Activated CD4-positive, alpha-beta memory T cell treated with anti-CD3 and anti-CD28 coated beads for 36 hours (primary cell): Measurements from ENCODE around the gene RUSC2. TPM values are rescaled to one million over a fixed set of nuclear protein-coding genes. Genes with fewer than 3 reads are reported as not detected.
"Not testable (repeated sequence)": the region's sequence is repeated elsewhere in the genome, so short reads cannot be mapped to it uniquely, and the experiment has no call there.

ENCODE experiments used
- CTCF ChIA-PET: fragments of 350-600 bp; sonication (Branson Sonifier 250); formaldehyde crosslinking; loops from one replicate; lab custom pipeline; 2021; ENCODE audit warnings: antibody characterized with exemption, inconsistent platforms; lab: Charles Lee
- POLR2A ChIA-PET: fragments of 350-600 bp; sonication (Branson Sonifier 250); formaldehyde crosslinking; loops from one replicate; lab custom pipeline; 2021; ENCODE audit warnings: antibody characterized with exemption; lab: Charles Lee
- DNase-seq: peaks from one replicate; pipeline ENCODE4 v3.0.0-alpha.2; 2020
- H3K27ac Mint-ChIP-seq: one replicate; pipeline ENCODE4 v1.8.0; 2021; ENCODE audit warnings: mixed read lengths
- H3K27me3 Mint-ChIP-seq: one replicate; pipeline ENCODE4 v1.8.0; 2021; ENCODE audit warnings: mixed read lengths
- H3K36me3 Mint-ChIP-seq: one replicate; pipeline ENCODE4 v1.8.0; 2021; ENCODE audit warnings: mixed read lengths
- H3K4me1 Mint-ChIP-seq: one replicate; pipeline ENCODE4 v1.8.0; 2021; ENCODE audit warnings: low read depth, mixed read lengths
- H3K4me3 Mint-ChIP-seq: one replicate; pipeline ENCODE4 v1.8.0; 2021; ENCODE audit warnings: mild to moderate bottlenecking, mixed read lengths
- H3K9me3 Mint-ChIP-seq: one replicate; pipeline ENCODE4 v1.8.0; 2021; ENCODE audit warnings: mixed read lengths
- intact Hi-C: fragments of 100-400 bp; cut with micrococcal nuclease; formaldehyde crosslinking; loops from one replicate; pipeline ENCODE4 v1.15.1; 2023
- total RNA-seq, 2 experiments: library from RNA; stranded (reverse); gene quantifications; one replicate each; pipeline ENCODE4 v1.2.3, GENCODE V29; 2021

Gene RUSC2
- 1 to 10 TPM; 2.7 to 3.0 TPM for total RNA-seq

GRCh38 chr9:35489313-35490154 lies at the start of gene RUSC2:
Gene RUSC2, plus strand, starts transcription at chr9:35490111. Its CDS starts 56,411 bp downstream, at chr9:35546522.
- peak within 1 kb of the TSS; percentile 63 for H3K4me3 Mint-ChIP-seq
- intact Hi-C loops, result no loop called here
- peaks cover 14% of the 10 kb centered on the region for H3K27me3 Mint-ChIP-seq
- H3K36me3 Mint-ChIP-seq, result peaks cover 1% of the 10 kb centered on the region
- CTCF ChIA-PET, result interaction anchor here (0.6 to 1.2 kb wide), 4 partner anchors 64 to 323 kb away, joined by 3 to 5 read pairs (median 4); no protein-coding TSS in a partner anchor
- peak; percentile 72 for DNase-seq
- H3K27ac Mint-ChIP-seq, result no peak within 1 kb of the TSS
- peaks cover 2% of the 10 kb centered on the region for H3K9me3 Mint-ChIP-seq
- peaks cover 23% of the 10 kb centered on the region for H3K4me1 Mint-ChIP-seq
- POLR2A ChIA-PET, result no interaction called here

- Mint-ChIP-seq H3K4me1 (no peaks in the 10 kb centered on the region), H3K4me3 (no peak overlapping the region), H3K27ac (no peak overlapping the region), H3K27me3 (peaks cover 13% of the 10 kb centered on the region), H3K9me3 (no peaks in the 10 kb centered on the region), H3K36me3 (no peaks in the 10 kb centered on the region)
- ChIA-PET CTCF (interaction anchor here (0.7 kb wide), 1 partner anchor 480 kb away, joined by 4 read pairs; no protein-coding TSS in a partner anchor), POLR2A (no interaction called here)
- DNase-seq, result no peak
- intact Hi-C loops, result no loop called here
Observed at GRCh38 chr9:35446012-35446411, 43.9 kb upstream of the RUSC2 start.

GRCh38 chr9:35448496-35448895 lies 41.4 kb upstream of the RUSC2 start:
- Mint-ChIP-seq H3K27me3 (peaks cover 24% of the 10 kb centered on the region), H3K4me3 (no peak overlapping the region), H3K4me1 (no peaks in the 10 kb centered on the region), H3K9me3 (no peaks in the 10 kb centered on the region), H3K36me3 (no peaks in the 10 kb centered on the region), H3K27ac (no peak overlapping the region)
- no peak for DNase-seq
- intact Hi-C loops, result no loop called here
- ChIA-PET CTCF (no interaction called here), POLR2A (no interaction called here)

GRCh38 chr9:35452481-35452880 lies 37.4 kb upstream of the RUSC2 start:
- H3K4me3 Mint-ChIP-seq, result no peak overlapping the region
- H3K27me3 Mint-ChIP-seq, result peaks cover 25% of the 10 kb centered on the region
- intact Hi-C loops, result no loop called here
- no peak overlapping the region for H3K27ac Mint-ChIP-seq
- H3K36me3 Mint-ChIP-seq, result peaks cover 3% of the 10 kb centered on the region
- ChIA-PET POLR2A (no interaction called here), CTCF (no interaction called here)
- peaks cover 10% of the 10 kb centered on the region for H3K9me3 Mint-ChIP-seq
- no peaks in the 10 kb centered on the region for H3K4me1 Mint-ChIP-seq
- no peak for DNase-seq

GRCh38 chr9:35453786-35454185 lies 36.1 kb upstream of the RUSC2 start:
- Mint-ChIP-seq H3K36me3 (peaks cover 3% of the 10 kb centered on the region), H3K4me1 (no peaks in the 10 kb centered on the region), H3K27me3 (peaks cover 25% of the 10 kb centered on the region), H3K9me3 (peaks cover 10% of the 10 kb centered on the region), H3K27ac (no peak overlapping the region), H3K4me3 (no peak overlapping the region)
- ChIA-PET CTCF (no interaction called here), POLR2A (no interaction called here)
- no peak for DNase-seq
- intact Hi-C loops, result no loop called here

GRCh38 chr9:35464141-35465025 lies 25.5 kb upstream of the RUSC2 start:
- Mint-ChIP-seq H3K36me3 (peaks cover 6% of the 10 kb centered on the region), H3K9me3 (peaks cover 15% of the 10 kb centered on the region), H3K4me1 (no peaks in the 10 kb centered on the region), H3K27ac (no peak overlapping the region), H3K4me3 (no peak overlapping the region), H3K27me3 (peaks cover 29% of the 10 kb centered on the region)
- no peak for DNase-seq
- ChIA-PET CTCF (interaction anchor here (0.8 to 1.3 kb wide), 2 partner anchors 136 to 347 kb away, joined by 3 to 8 read pairs; no protein-coding TSS in a partner anchor), POLR2A (no interaction called here)
- intact Hi-C loops, result no loop called here

GRCh38 chr9:35470340-35470739 lies 19.6 kb upstream of the RUSC2 start:
- peaks cover 22% of the 10 kb centered on the region for H3K27me3 Mint-ChIP-seq

GRCh38 chr9:35470894-35471293 lies 19.0 kb upstream of the RUSC2 start:
- peaks cover 21% of the 10 kb centered on the region for H3K27me3 Mint-ChIP-seq

More at GRCh38 chr9:35470340-35470739, 19.6 kb upstream of the RUSC2 start:
- Mint-ChIP-seq H3K9me3 (no peaks in the 10 kb centered on the region), H3K4me3 (no peak overlapping the region), H3K4me1 (no peaks in the 10 kb centered on the region), H3K27ac (no peak overlapping the region), H3K36me3 (no peaks in the 10 kb centered on the region)
- ChIA-PET POLR2A (no interaction called here), CTCF (interaction anchor here (0.9 to 2.2 kb wide), 2 partner anchors 10 to 353 kb away, joined by 4 to 14 read pairs; no protein-coding TSS in a partner anchor)
- DNase-seq, result no peak
- intact Hi-C loops, result no loop called here

GRCh38 chr9:35476596-35476995 lies 13.3 kb upstream of the RUSC2 start:
- no peaks in the 10 kb centered on the region for H3K36me3 Mint-ChIP-seq
- H3K9me3 Mint-ChIP-seq, result no peaks in the 10 kb centered on the region
- DNase-seq, result no peak
- H3K27me3 Mint-ChIP-seq, result peaks cover 8% of the 10 kb centered on the region
- no peak overlapping the region for H3K4me3 Mint-ChIP-seq
- CTCF ChIA-PET, result interaction anchor here (0.5 to 6.5 kb wide), 10 partner anchors 10 to 774 kb away, joined by 3 to 60 read pairs (median 4); partner anchors contain the start of gene ATOSB
- no peaks in the 10 kb centered on the region for H3K4me1 Mint-ChIP-seq
- H3K27ac Mint-ChIP-seq, result no peak overlapping the region
- intact Hi-C loops, result no loop called here
- POLR2A ChIA-PET, result no interaction called here

More at GRCh38 chr9:35470894-35471293, 19.0 kb upstream of the RUSC2 start:
- Mint-ChIP-seq H3K4me1 (no peaks in the 10 kb centered on the region), H3K27ac (no peak overlapping the region), H3K9me3 (no peaks in the 10 kb centered on the region), H3K36me3 (no peaks in the 10 kb centered on the region), H3K4me3 (no peak overlapping the region)
- ChIA-PET CTCF (interaction anchor here (0.9 to 2.3 kb wide), 3 partner anchors 10 to 572 kb away, joined by 4 to 14 read pairs (median 7); no protein-coding TSS in a partner anchor), POLR2A (no interaction called here)
- intact Hi-C loops, result no loop called here
- DNase-seq, result no peak

- CTCF ChIA-PET, result interaction anchor here (0.6 to 6.5 kb wide), 7 partner anchors 10 to 775 kb away, joined by 3 to 60 read pairs (median 5); partner anchors contain the start of gene ATOSB
- H3K36me3 Mint-ChIP-seq, POLR2A ChIA-PET, H3K4me3 Mint-ChIP-seq, H3K9me3 Mint-ChIP-seq, H3K27ac Mint-ChIP-seq, H3K4me1 Mint-ChIP-seq, H3K27me3 Mint-ChIP-seq: not testable (repeated sequence)
- intact Hi-C loops, result loop anchor here (1.0 kb wide), 3 partner anchors 77 to 578 kb away; no protein-coding TSS in a partner anchor
- DNase-seq, result peak; percentile 32
Observed at GRCh38 chr9:35477211-35477855, 12.6 kb upstream of the RUSC2 start.

- intact Hi-C loops, result no loop called here
- Mint-ChIP-seq H3K36me3 (no peaks in the 10 kb centered on the region), H3K4me3 (no peak overlapping the region), H3K27me3 (peaks cover 3% of the 10 kb centered on the region), H3K27ac (no peak overlapping the region), H3K4me1 (no peaks in the 10 kb centered on the region), H3K9me3 (no peaks in the 10 kb centered on the region)
- POLR2A ChIA-PET, result no interaction called here
- CTCF ChIA-PET, result interaction anchor here (1.2 to 6.5 kb wide), 4 partner anchors 75 to 580 kb away, joined by 3 to 60 read pairs (median 30); partner anchors contain the start of gene ATOSB
- no peak for DNase-seq
Observed at GRCh38 chr9:35478871-35479270, 11.0 kb upstream of the RUSC2 start.
